Measurements from ENCODE around the gene RPTOR.
A peak's percentile ranks its signal among the peaks of the same experiment; 100 is the strongest.

The RPTOR gene

DNA sequence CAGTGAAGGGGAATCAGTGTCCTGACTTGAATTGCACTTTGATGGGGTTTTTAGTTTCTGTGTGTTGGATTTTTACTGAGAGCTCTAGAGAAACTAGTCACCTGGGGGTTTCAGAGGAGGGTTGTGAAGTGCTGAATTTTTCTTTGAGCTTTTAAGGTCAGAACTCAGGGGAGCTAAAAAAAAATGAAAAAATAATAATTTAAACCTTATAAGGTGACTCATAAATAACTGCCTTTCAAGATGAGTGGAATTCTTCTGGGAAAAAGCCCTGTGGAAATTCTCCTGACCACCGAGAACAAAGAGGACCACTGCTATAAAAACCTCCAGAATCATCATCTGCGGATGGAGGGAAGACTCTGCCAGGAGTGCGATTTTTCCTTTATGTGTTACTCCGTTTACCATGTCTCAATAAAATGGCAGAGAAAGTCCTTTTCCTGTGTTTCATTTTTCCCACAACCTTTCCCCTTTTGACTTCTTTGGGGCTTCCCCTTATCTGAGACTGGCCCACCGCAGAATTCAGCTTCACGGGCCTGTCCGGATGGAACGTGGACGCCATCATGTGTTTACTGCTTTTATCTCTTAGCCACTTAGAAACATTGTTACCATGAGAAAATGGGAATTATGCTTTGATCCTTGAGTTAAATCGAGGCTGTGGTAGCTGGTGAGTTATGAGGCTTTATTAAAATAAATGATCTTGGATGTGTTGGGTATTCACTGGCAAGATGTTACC is 39.7 kb downstream of the RPTOR start:
- H3K27ac Mint-ChIP-seq, result peak overlapping the region; percentile 55
- ATAC-seq (no peak), DNase-seq (no peak)
- no peaks in the 10 kb centered on the region for H3K27me3 Mint-ChIP-seq
- H3K4me3 Mint-ChIP-seq, result no peak overlapping the region
- H3K9me3 Mint-ChIP-seq, result no peaks in the 10 kb centered on the region
- H3K4me1 Mint-ChIP-seq, result peaks cover 41% of the 10 kb centered on the region
- H3K36me3 Mint-ChIP-seq (ENCODE audit: low read depth), result peaks cover 7% of the 10 kb centered on the region

DNA sequence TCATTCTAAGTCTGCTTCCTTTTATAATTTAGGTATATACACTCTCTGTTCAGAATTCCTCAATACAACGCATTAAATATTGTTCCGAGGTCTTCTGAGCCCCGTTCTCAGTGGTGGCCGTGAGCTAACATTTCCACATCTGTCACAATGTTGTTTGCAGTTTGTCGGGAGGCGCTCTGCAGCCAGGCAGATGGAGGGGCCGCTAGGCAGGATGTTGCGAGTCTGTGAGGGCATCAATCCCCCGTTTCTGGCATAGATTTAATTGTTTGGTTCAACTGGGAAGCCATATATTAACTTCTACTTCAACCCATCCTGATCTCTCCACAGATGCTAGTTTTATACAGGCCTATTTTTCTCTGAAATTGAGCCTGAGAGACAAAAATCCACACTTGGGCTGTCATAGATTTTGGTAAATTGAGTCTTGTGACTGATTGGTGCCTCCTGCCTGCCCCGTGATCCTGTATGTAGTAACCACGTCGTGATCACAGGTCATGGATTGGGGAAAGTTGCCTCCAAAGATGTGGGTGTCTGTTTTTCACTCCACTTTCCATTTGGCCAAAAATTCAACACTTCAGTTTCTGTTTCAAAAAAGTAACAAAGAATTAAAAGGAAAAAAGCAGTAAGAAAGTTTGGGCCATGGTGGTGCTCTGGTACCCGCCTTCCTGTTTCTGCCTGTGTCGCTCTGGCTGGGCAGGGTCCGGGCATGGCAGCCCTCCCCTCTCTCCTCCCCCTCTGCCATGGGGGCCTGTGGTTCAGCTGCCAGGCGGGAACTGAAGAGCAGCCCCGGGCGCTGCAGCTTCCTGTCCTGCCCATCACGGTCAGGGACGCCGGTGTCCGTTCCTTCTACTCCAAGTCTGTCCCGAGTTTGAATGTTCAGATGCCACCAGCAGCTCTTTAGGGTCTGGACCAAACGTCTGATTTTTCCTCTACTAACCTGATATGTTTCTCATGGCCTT is 41.5 kb downstream of the RPTOR start:
- Mint-ChIP-seq H3K4me1 (peaks cover 53% of the 10 kb centered on the region), H3K4me3 (peak overlapping the region; percentile 19), H3K36me3 (ENCODE audit: low read depth) (peaks cover 7% of the 10 kb centered on the region), H3K27me3 (no peaks in the 10 kb centered on the region), H3K9me3 (no peaks in the 10 kb centered on the region), H3K27ac (peak overlapping the region; percentile 74)
- ATAC-seq (peak; percentile 58), DNase-seq (no peak)

DNA sequence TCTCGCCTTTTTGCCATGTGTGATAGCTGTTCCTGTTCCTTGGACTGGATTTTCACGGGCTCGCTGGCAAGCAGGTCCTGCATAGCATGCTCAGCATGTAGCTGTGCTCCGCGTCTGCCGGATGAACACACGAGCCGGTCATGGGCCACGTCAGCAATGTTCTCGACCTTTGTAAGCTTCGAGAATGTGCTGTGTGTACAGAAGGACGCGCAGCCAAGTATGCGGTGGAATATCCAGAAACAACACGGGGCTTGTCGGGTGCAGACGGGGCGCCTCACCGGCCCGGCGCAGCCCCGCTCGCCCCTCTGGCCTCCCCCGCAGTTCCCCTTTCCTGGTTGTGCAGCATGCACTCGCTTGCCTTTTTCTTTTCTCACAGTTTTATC is 42.2 kb downstream of the RPTOR start:
- Mint-ChIP-seq H3K27ac (peak overlapping the region; percentile 38), H3K9me3 (no peaks in the 10 kb centered on the region), H3K27me3 (no peaks in the 10 kb centered on the region), H3K4me1 (peaks cover 59% of the 10 kb centered on the region), H3K36me3 (ENCODE audit: low read depth) (peaks cover 5% of the 10 kb centered on the region), H3K4me3 (peak overlapping the region; percentile 19)
- DNase-seq (no peak), ATAC-seq (no peak)

DNA sequence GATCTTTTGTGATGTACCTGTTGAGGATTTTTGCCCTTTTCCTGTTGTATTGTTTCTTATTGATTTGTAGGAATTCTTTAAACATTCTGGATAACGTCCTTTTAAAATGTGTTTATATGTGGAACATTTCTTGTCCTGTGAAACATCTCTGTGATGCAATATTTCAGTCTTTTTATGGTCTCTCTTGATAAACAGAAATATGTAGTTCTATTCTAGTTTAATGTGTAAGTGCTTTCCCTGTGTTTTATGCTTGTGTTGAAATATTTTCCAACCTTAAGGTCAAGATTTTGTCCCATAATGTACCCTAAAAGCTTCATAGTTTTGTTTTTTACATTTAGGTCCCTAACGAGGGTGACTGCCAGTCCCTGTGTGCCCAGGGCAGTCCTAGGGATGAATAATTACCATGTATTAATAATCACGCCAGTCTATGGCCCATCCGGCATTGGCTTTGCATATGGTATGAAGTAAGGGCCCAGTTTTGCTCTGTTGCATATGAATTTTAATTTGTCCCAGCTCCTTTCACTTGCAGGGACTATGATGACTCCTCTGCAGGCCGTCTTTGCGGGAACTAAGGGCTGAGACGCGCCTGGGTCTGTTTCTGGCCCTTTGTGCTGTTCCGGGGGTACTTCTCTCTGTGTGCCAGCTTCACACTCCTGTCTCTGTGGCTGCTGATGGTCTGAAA is 44.2 kb downstream of the RPTOR start:
- Mint-ChIP-seq H3K27me3 (no peaks in the 10 kb centered on the region), H3K4me1 (peaks cover 58% of the 10 kb centered on the region), H3K36me3 (ENCODE audit: low read depth) (no peaks in the 10 kb centered on the region), H3K27ac (peak overlapping the region; percentile 25), H3K9me3 (no peaks in the 10 kb centered on the region), H3K4me3 (no peak overlapping the region)
- no peak for DNase-seq
- ATAC-seq, result no peak

DNA sequence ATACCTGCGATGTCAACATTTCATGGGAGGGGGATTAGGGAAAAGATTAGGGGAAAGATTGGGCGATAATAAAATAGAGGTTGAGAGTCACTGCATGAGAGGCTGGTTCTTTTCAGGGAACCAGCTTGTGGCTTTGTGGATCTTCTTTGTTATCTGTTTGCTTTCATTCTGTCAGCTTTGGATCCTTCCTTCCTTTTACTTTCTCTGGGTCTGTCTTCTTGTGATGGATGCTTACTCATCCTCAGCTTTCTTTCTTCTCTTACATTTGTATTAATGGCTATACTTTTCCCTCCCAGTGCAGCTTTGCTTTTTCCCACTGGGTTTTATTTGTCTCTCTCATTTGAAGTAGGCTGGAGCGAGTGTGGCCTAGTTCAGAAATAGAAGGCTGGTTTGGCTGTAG is 47.1 kb downstream of the RPTOR start:
- peaks cover 61% of the 10 kb centered on the region for H3K4me1 Mint-ChIP-seq
- no peaks in the 10 kb centered on the region for H3K27me3 Mint-ChIP-seq
- H3K36me3 Mint-ChIP-seq (ENCODE audit: low read depth), result no peaks in the 10 kb centered on the region
- no peak for ATAC-seq
- no peak for DNase-seq
- no peaks in the 10 kb centered on the region for H3K9me3 Mint-ChIP-seq
- no peak overlapping the region for H3K4me3 Mint-ChIP-seq
- peak overlapping the region; percentile 66 for H3K27ac Mint-ChIP-seq

DNA sequence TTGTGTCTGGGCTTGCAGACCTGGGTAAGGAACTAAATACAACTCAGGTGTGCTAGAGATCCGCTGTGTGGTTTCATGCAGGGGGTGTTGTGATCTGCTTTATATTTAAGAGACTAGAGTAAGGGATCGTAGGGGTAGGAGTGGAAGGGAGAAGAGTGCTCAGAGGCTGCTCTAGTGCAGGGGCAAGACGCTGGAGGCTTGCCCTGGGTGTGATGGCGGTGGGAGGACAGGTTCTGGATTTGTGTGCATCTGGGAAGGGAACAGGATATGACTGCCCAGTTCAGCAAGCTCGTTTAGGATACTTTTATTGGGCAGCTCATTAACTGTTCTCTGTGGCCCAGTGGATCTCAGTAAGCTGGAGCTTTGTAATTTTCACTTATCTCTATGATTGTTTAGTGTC is 47.6 kb downstream of the RPTOR start:
- H3K27me3 Mint-ChIP-seq, result no peaks in the 10 kb centered on the region
- no peaks in the 10 kb centered on the region for H3K36me3 Mint-ChIP-seq (ENCODE audit: low read depth)
- DNase-seq (no peak), ATAC-seq (no peak)
- H3K4me1 Mint-ChIP-seq, result peaks cover 63% of the 10 kb centered on the region
- no peak overlapping the region for H3K4me3 Mint-ChIP-seq
- H3K9me3 Mint-ChIP-seq, result no peaks in the 10 kb centered on the region
- H3K27ac Mint-ChIP-seq, result peak overlapping the region; percentile 66

DNA sequence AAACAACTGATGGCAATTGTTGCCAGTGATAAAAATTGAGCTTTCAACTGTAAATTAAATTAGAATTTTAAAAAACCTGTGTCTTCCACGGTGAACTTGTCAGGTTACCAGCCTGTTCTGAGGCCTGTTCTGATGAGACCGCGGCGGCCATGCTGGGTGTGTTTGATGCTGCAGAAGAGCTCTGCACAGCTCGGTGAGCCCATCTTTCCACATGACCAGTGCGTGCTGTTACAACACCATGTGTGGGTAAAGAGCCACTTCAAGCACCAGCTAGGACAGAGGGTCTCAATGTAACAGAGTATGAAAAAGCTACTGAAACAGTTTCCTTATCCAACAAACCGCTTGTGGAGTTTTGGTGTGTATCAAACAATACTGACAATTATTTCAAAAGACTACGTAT is 48.5 kb downstream of the RPTOR start:
- ATAC-seq (no peak), DNase-seq (no peak)
- Mint-ChIP-seq H3K27ac (no peak overlapping the region), H3K4me1 (peaks cover 69% of the 10 kb centered on the region), H3K9me3 (no peaks in the 10 kb centered on the region), H3K4me3 (no peak overlapping the region), H3K36me3 (ENCODE audit: low read depth) (peaks cover under 1% of the 10 kb centered on the region), H3K27me3 (no peaks in the 10 kb centered on the region)

DNA sequence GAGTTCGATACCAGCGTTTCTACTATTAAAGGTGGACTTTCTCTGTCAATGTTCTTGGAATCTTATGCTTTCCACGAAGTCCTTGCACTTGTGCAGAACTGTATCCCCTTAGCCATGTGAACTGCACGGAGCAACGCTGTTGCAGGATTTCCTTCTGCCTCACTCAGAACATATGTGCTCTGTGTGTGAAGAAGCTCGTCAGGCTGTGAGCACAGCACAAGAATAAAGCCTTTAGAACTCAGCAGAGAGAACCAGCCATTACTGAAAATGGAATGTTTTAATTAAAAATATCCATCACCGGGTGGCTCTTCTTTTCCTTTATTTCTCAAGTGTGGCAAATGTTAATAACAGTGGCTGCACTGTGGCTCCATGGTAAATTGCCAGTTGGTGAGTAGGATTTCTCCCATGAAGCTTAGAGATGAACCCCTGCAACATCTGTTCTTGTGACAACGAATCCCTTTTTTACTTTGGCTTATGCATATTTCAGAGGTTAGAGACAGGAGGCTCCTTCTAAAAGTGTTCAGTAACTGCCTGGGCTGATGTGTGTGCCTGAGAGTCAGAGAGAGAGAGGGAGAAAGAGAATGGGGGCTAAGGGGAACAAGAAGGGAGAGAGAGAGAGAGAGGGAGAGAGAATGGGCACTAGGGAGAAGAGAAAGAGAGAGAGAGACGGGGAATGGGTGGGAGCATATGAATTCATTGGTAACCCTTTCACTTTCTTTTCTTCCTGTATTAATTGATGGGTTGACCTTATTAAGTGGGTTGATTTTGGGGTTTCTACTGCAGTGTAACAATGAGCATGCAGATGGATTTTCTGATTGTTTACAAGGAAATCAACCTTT is 50.0 kb downstream of the RPTOR start:
- H3K36me3 Mint-ChIP-seq (ENCODE audit: low read depth), result peaks cover 1% of the 10 kb centered on the region
- no peak overlapping the region for H3K4me3 Mint-ChIP-seq
- DNase-seq, result no peak
- ATAC-seq, result no peak
- H3K4me1 Mint-ChIP-seq, result peaks cover 78% of the 10 kb centered on the region
- H3K9me3 Mint-ChIP-seq, result no peaks in the 10 kb centered on the region
- H3K27me3 Mint-ChIP-seq, result no peaks in the 10 kb centered on the region
- H3K27ac Mint-ChIP-seq, result no peak overlapping the region

DNA sequence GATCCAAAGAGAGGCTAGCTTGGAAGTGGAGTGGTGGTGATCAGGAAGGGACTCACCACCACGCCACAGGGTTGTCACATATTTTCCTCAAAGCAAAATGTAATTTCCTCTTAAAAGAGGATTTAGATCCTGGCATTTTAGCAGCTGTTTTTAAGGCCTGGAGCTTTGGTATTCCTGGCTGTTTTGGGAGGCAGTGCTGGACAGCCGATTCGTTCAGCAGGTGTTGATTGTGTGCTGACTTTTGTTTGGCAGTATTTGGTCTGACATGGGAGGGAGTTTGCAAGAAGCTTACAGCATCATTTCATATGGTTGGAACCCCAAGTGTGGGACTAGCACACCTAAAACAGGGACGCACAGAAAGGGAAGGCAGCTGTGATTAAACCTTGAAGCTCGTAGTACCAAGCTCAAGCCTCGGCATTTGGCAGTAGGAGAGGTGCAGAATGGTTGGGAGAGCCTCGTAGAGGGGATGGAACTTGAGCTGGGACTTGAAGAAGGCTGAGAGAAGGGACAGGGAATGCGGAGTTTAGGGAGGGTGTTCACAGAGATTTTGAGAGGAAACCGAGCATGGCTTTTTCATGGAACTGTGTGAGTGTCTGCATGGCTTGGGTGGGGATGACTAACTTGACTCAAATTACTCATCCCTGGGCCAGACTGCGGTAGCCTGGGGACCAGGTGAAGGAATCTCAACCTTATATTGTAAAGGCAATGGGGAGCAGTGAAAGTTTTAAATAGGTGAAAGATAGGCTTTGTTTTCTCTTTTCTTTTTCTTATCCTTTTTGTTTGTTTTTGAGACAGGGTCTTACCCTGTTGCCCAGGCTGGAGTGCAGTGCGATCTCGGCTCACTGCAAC is 52.3 kb downstream of the RPTOR start:
- peak; percentile 88 for ATAC-seq
- H3K27ac Mint-ChIP-seq, result peak overlapping the region; percentile 34
- no peaks in the 10 kb centered on the region for H3K9me3 Mint-ChIP-seq
- no peak for DNase-seq
- H3K27me3 Mint-ChIP-seq, result no peaks in the 10 kb centered on the region
- peaks cover 8% of the 10 kb centered on the region for H3K36me3 Mint-ChIP-seq (ENCODE audit: low read depth)
- peaks cover 66% of the 10 kb centered on the region for H3K4me1 Mint-ChIP-seq
- H3K4me3 Mint-ChIP-seq, result no peak overlapping the region

DNA sequence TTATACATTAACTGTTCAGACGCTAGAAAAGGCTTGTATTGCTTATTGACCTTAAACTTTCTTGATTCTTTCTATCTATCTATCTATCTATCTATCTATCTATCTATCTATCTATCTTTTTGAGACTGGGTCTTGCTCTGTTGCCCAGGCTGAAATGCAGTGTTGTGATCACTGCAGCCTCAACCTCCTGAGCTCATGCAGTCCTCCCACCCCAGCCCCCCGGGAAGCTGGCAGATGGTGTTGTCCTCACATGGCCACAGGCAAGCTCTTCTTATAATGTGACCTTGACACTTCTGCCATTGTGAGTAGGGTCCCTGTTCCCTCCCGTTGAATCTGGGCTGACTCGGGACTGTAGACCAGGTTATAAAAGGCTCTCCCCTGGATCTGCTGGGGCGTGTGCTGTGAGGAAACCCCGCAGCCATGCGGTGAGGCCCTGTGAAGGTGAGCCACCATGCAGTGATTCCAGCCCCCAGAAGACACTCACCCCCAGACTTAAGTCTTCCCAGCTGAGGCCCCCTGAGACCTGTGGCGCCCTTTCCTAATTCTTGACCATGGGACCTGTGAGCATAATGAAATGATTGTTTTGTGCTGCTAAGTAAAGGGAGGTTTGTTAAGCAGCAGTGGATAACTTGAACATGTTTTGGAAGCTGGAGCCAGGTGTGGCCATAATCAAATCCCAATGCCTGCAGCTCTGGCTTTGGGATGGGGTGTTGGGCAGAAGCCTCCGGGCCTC is 54.3 kb downstream of the RPTOR start:
- H3K9me3 Mint-ChIP-seq, result no peaks in the 10 kb centered on the region
- peaks cover 75% of the 10 kb centered on the region for H3K4me1 Mint-ChIP-seq
- DNase-seq (no peak), ATAC-seq (no peak)
- H3K36me3 Mint-ChIP-seq (ENCODE audit: low read depth), result peaks cover 19% of the 10 kb centered on the region
- no peaks in the 10 kb centered on the region for H3K27me3 Mint-ChIP-seq
- H3K4me3 Mint-ChIP-seq, result no peak overlapping the region
- peak overlapping the region; percentile 66 for H3K27ac Mint-ChIP-seq

DNA sequence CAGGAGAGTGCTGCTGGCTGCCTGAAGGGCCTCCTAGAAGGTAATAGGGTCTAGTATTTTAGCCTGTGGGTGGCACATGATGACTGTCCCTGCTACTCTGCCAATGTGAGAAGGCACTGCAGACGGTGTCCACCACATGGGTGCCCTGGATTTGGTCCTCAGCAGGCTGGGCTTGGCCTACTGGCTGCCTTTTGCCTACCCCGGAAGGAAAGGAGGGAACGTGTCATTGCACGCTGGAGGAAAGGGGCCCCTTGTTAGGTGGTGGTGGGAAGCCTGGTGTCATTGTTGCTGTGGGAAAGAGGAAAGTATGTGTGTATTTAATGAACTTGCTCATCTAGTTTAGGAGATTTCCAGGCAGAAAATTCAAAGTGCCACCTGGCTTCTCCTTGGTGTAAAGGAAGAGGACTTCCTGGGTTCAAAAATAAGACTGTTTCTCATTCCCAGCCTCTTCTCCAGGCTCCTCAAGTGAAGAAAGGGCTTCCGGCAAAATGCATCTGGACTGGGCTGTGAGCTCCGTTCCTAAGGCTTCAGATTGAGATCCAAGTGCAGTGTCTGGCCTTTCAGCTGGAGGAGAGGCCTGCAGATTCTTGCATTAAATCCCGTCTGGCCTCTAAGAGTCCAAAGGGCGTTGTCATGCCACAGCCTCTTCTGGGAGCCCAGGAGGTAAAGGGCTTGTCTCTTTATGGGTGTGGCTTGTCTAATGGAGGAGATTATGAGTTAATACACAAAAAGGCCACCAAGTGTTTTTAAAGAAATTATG is 55.1 kb downstream of the RPTOR start:
- H3K27me3 Mint-ChIP-seq, result no peaks in the 10 kb centered on the region
- DNase-seq (no peak), ATAC-seq (peak; percentile 42)
- H3K36me3 Mint-ChIP-seq (ENCODE audit: low read depth), result peaks cover 24% of the 10 kb centered on the region
- H3K4me3 Mint-ChIP-seq, result no peak overlapping the region
- H3K27ac Mint-ChIP-seq, result peak overlapping the region; percentile 66
- H3K9me3 Mint-ChIP-seq, result no peaks in the 10 kb centered on the region
- H3K4me1 Mint-ChIP-seq, result peaks cover 78% of the 10 kb centered on the region

DNA sequence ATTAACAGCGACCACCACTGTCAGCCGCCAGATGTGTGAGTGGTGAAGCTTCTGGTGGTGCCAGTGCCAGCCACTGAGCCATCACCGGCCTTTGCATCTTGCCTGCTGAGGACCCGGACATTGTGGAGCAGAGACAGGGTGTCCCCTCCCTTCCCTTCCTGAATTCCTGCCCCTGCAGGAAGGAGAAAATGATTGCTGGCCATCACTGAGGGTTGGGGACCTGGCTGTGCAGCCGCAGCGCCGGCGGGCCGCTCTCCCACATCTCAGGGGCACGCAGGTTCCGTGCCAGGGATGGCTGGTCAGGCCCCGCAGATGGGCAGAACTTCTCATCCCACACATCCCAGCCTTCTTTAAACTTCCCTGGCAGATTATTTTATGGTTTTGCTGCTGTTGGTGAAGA is 56.5 kb downstream of the RPTOR start:
- DNase-seq (no peak), ATAC-seq (no peak)
- Mint-ChIP-seq H3K36me3 (ENCODE audit: low read depth) (peaks cover 24% of the 10 kb centered on the region), H3K27ac (no peak overlapping the region), H3K4me1 (peaks cover 79% of the 10 kb centered on the region), H3K27me3 (no peaks in the 10 kb centered on the region), H3K4me3 (no peak overlapping the region), H3K9me3 (no peaks in the 10 kb centered on the region)
